SIG-M5 treated with dmso at 0.1 percent for 504 hours (cell line): ENCODE data around the gene GJC3.
"Not testable (repeated sequence)": the region's sequence is repeated elsewhere in the genome, so short reads cannot be mapped to it uniquely, and the experiment has no call there.

Experiments used
- DNase-seq: peaks from one replicate; lab custom pipeline; 2025; ENCODE audit not compliant: unreplicated experiment; lab: John Stamatoyannopoulos, UW

Gene GJC3

DNA sequence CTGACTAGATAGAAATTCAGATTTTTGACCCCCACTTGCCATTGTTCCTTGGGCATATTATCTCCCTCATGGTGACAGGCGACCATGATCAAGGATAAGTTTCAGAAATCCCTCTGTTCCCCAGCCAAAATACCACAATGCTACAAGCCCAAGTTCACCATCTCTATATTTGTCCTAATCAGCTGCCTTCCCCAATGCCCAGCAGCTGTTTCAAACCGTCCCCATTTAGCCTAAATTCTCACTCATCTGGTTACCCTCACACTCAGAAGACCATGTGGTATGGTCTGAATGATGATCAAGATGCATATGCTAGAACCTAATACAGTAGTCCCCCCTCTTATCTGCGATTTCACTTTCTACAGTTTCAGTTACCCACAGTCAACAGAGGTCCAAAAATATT, 956 bp upstream of the GJC3 start:
- DNase-seq, result no peak

DNA sequence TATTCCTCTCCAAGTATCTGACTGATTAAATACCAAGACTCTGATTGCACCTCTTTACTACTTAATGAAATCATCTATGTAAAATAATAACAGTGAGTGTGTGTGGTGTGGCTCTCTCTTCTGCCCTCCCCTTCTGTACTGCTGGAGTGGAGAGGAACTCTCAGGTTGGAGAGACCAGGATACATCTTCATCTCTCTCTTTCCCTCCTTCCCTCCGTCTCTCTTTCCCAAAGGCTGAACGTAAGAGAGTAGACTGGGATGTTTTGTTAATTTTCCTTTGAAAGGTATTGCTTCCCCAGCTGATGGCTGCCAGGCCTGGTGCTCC, 272 bp upstream of the GJC3 start:
- DNase-seq, result no peak

GRCh38 chr7:99928188-99928587, 1.2 kb downstream of the GJC3 start:
- no peak for DNase-seq

DNA sequence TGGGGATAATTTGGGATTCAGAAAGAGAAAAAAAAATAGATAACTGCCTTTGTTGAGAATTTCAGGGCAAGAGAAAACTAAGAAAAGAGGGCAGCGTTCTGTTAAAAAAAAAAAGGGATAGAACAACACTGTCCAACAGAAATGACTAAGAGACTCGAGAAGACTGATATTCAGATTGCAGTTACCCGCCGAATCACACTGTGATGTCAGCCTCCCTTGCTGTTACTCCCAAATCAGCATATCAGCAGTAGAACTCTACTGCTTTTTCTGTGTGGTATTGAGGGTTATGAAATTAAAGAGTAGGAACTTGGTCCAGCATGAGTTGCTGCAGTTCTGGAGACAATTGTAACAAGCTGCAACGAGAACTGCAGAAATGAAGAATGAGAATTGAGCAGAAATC, 1.9 kb downstream of the GJC3 start:
- no peak for DNase-seq

DNA sequence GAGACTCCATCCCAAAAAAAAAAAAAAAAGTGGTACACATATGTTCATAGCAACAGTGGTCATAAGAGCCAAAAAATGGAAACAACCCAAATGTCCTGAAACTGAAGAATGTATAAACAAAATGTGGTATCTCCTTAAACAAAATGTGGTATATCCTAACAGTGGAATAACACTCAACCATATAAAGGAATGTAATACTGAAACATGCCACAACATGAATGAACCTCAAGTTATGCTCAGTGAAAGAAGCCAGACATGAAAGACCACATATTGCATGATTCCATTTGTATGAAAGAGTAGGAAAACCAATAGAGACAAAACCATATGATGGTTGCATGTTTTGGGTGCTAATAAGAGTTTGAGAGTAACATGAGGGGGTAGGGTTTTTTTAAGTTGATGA, 3.1 kb downstream of the GJC3 start:
- no peak for DNase-seq

DNA sequence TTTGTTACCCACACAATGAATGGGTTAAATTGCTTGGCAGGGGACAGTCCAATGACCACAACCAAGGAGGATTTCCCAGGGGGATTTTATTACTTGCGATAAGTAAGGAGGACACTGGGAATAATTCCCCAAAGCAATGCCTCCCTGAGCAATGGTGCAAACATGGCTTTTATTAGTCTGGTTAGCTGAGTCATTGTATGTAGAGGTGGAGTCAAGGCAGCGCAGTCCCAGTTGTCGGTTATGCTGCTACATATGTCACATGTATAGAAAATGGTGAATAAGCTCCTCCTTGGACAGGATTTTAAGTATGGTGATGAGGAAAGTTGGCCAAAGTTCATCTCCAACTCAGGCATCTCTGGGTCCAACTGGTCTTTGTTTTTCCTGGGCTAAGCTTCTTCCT, 6.2 kb downstream of the GJC3 start:
- no peak for DNase-seq

DNA sequence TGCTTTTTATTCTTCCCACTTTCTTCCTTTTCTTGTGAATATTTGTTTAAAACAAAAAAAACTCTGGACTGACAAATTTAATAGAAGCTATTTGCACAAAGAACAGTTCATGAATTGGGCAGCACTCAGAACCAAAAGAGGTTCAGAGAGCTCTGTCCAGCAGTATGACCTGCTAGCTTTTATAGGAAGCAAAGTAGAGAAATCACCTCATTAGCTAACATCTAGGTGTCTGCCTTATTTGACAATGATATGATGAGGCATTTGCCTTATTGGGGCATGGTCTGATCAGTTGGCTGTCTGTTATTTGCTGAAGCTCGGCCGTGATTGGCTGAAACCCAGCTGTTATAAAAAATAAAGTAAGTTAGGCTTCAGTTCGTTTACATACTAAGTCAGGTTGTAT, 9.3 kb downstream of the GJC3 start:
- no peak for DNase-seq

- DNase-seq, result no peak
Observed at GRCh38 chr7:99919814-99920112, 9.7 kb downstream of the GJC3 start.

DNA sequence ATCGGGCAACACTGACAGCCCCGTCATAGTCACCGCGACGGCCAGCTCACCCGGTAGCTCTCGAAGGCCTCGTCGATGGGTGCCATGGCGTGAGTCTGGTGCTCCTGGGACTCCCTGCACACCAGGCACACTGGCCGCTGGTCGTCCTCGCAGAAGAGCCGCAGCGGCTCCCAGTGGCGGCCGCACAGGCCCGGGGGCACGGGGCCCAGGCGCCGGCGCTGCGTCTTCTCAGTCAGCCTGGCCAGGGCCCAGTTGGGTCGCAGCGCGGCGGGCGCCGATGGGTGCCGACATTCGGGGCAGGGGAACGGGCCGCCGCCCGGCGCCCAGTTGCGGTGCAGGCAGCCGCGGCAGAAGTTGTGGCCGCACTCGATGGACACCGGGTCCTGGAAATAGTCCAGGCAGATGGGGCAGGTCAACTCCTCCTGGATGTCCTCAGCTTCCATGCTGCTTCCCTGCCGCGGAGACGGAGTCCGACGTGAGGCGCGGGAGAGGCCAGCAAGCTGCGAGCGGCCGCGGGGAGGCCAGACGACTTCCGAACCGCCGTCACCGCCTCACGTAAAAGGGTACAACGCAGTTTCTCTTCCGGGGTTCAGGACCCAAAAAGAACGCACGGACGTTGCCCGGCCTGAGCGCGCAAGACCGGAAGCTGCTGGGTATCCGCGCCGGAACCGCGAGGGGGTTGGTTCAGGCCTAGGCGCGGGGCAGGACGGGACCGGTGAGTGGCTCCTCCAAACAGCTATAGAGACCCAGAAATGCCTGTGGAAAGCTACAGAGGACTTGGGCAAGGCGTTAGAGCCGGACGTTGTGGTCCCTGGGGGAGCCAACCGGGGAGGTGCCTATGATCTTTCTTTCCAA, 10.2 kb downstream of the GJC3 start, which contains the start of gene TRIM4:
Gene TRIM4, minus strand, starts transcription at position 572 of the 855 bp plus-strand sequence. Its CDS starts 129 bp downstream, at position 443.
- DNase-seq, result peak; percentile 94

- no peak for DNase-seq
Observed at GRCh38 chr7:99910976-99911375, 18.4 kb downstream of the GJC3 start.

DNA sequence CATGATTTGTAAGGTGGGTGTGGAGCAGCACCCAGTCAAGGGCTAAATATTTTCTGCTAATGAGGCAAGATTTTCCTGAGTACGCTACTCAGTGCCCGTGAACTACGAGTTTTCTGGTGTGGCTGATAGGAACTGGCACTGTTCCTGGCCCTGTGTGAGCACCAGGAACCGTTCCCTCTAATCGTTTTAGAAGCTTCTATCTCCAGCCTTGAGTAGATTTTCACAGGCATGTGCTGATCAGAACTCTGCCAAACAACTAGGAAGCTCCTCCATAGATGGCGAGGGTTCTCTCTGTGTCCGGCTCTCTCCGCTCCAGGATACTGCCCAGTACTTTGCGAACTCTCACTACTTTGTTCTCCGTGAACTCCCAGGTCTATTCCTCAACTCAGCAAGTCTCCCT, 27.8 kb downstream of the GJC3 start:
- no peak for DNase-seq

DNA sequence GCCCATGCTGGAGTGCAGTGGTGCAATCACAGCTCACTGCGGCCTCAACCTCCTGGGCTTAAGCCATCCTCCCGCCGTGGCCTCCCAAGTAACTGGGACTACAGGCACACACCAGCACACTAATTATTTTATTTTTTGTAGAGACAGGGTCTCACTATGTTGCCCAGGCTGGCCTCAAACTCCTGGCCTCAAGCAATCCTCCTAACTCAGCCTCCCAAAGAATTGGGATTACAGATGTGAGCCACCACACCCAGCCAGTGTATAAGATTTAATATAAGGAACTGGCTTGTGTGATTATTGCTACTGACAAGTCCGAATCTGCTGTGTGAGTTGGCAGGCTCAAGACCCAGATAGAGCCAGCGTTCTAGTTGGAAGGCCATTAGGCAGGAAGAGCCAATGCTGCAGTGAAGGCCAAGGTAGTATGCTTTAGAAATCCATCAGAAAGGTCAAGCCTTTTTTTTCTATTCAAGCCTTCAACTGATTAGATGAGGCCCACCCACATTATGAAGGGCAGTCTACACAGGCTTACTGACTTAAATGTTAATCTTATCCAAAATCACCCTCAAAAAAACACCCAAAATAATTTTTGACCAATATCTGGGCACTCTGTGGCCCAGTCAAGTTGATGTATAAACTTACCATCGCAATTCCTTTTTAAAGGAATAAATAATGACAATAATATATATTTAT, 29.4 kb downstream of the GJC3 start:
- no peak for DNase-seq

GRCh38 chr7:99898836-99899235, 30.6 kb downstream of the GJC3 start:
- no peak for DNase-seq

GRCh38 chr7:99898023-99898357, 31.4 kb downstream of the GJC3 start:
- DNase-seq, result no peak

GRCh38 chr7:99897322-99898022, 31.9 kb downstream of the GJC3 start:
- DNase-seq, result no peak

DNA sequence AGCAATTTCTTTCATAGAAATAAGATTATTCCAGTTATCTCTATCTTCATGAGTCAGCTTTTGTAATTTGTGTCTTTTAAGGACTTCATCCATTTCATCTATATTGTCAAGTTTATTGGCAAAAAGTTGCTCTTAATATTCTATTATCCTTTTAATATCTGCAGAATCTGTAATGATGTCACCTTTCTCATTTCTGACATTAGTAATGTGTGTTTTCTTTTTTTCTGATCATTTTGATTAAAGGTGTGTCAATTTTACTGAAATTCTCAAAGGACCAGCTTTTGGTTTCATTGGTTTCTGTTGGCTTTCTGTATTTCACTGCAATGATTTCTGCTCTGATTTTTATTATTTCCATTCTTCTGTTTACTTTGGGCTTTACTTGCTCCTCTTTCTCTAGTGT, 34.7 kb downstream of the GJC3 start:
- no peak for DNase-seq

GRCh38 chr7:99893280-99893679, 36.1 kb downstream of the GJC3 start:
- no peak for DNase-seq

DNA sequence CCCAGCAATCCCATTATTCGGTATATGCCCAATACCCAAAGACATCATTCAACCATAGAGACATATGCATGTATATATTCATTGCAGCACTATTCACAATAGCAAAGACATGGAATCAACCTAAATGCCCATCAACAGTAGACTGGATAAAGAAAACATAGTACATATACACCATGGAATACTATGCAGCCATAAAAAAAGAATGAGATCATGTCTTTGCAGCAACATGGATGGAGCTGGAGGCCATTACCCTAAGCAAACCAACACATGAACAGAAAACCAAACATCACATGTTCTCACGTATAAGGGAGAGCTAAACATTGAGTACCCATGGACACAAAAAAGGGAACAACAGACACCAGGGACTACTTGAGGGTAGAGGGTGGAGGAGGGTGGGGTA, 39.1 kb downstream of the GJC3 start:
- not testable (repeated sequence) for DNase-seq

DNA sequence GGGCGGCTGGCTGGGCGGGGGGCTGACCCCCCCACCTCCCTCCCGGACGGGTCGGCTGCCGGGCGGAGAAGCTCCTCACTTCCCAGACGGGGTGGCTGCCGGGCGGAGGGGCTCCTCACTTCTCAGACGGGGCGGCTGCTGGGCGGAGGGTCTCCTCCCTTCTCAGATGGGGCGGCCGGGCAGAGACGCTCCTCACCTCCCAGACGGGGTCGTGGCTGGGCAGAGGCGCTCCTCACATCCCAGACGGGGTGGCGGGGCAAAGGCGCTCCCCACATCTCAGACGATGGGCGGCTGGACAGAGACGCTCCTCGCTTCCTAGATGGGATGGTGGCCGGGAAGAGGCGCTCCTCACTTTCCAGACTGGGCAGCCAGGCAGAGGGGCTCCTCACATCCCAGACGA, 41.1 kb downstream of the GJC3 start:
- not testable (repeated sequence) for DNase-seq

DNA sequence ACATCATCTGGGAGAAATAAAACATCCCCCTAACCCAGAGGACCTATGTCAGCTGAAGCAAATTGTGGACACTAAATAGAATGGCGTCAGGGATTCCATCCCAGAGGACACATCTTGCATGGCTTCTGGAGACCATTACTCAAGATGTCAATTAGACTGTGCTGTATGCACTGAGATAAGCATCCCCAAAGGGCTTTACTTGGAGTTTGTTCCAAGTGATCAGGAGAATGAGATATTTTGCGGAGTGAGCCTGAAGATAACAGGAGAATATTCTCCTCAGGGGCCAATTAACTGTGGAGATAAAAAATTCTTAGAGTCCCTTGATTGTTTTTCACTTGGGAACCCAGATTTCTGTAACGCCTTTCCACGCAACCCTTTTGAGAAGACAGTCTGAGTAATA, 48.0 kb downstream of the GJC3 start:
- no peak for DNase-seq

GRCh38 chr7:99876933-99877332, 52.5 kb downstream of the GJC3 start, which contains the start of gene OR2AE1:
Gene OR2AE1, minus strand, starts transcription at chr7:99877033. Its CDS starts 0 bp downstream, at chr7:99877033.
- no peak for DNase-seq

GRCh38 chr7:99876491-99876890, 52.9 kb downstream of the GJC3 start:
- DNase-seq, result peak; percentile 63
